B cell (primary cell): ENCODE measurements around the gene ILF3.

Experiments
- EZH2 ChIP-seq: IDR thresholded peaks from 2 replicates; pipeline ENCODE4 v1.6.1; 2012; ENCODE audit warnings: borderline replicate concordance, low read depth, mild to moderate bottlenecking, moderate library complexity, low read length; ENCODE audit not compliant: insufficient read depth, poor library complexity, severe bottlenecking
- TF ChIP-seq, protein P1 (sequence below): fragments of 200-600 bp; IDR thresholded peaks from one replicate; pipeline ENCODE4 v1.8.0; 2022; ENCODE audit warnings: antibody characterized with exemption, mild to moderate bottlenecking

DNA sequence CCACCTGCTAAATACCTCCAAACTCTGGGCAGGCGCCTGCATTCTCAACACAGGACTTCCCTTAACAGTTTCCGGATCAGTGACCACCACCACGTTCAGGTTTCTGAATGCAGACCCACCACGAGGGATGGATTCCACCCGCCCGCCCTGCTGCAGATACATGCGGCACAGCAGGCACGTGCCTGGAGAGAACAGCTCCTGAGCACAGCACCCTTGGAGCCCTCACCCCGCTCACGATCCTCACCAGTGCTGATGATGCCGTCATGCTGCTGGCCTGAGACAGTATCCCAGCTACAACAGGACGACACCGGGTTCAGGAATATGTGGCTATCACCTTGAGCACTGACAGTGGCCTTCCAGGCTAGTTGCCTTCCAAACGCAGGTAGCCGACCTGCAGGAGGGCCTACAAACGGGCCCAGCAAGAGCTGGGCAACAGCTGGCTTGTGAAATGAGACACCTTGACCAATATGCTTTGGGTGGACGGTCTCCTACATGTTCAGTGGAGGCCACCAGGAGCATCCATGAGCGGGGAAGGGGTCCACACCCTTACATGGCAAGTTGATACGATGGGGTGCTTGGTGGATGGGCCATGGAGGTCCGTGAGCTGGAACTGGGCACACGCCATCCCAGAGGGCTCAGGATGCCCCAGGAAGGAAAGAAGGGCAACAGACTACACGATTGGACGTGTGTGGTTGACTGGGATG is 37.2 kb downstream of the ILF3 start:
- TF ChIP-seq, protein P1, sequence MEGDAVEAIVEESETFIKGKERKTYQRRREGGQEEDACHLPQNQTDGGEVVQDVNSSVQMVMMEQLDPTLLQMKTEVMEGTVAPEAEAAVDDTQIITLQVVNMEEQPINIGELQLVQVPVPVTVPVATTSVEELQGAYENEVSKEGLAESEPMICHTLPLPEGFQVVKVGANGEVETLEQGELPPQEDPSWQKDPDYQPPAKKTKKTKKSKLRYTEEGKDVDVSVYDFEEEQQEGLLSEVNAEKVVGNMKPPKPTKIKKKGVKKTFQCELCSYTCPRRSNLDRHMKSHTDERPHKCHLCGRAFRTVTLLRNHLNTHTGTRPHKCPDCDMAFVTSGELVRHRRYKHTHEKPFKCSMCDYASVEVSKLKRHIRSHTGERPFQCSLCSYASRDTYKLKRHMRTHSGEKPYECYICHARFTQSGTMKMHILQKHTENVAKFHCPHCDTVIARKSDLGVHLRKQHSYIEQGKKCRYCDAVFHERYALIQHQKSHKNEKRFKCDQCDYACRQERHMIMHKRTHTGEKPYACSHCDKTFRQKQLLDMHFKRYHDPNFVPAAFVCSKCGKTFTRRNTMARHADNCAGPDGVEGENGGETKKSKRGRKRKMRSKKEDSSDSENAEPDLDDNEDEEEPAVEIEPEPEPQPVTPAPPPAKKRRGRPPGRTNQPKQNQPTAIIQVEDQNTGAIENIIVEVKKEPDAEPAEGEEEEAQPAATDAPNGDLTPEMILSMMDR, result no peak
- no peak for TF ChIP-seq EZH2
